ENCODE measurements around the gene RIC8B. TPM values are rescaled to one million over a fixed set of nuclear protein-coding genes. Genes with fewer than 3 reads are reported as not detected.

RIC8B gene
- polyA plus RNA-seq, 2 of the 4 experiments (the other 2 are of a cell fraction) = 10.5 to 25.5 TPM

GRCh38 chr12:106868982-106869700 is 94.7 kb downstream of the RIC8B start:
- ChIA-PET CTCF (interaction anchor here (0.6 kb wide), 1 partner anchor 490 kb away, joined by 3 read pairs; no protein-coding TSS in a partner anchor), POLR2A (no interaction called here)
- TF ChIP-seq GATA3 (IDR thresholded peaks at IDR 0.05; ENCODE audit: borderline replicate concordance) (no peak), HOXB5 (CRISPR knock-in tag; IDR thresholded peaks at IDR 0.05) (no peak), RNF2 (IDR thresholded peaks at IDR 0.05; ENCODE audit: borderline replicate concordance, low read depth) (no peak), CHD4 (IDR thresholded peaks at IDR 0.05; ENCODE audit: borderline replicate concordance) (no peak), CEBPB (IDR thresholded peaks at IDR 0.05) (peak; percentile 64 to 69; a peak in 3 of 4 replicates)
- DNase-seq (ENCODE audit: low read depth in 1 of 2, low spot score in 1 of 2) = no peak
- WGBS (ENCODE audit: missing lambda C conversion rate) = 93% methylated on average over 10 of the region's 10 CpGs
- H3K9me3 ChIP-seq = no peaks in the 10 kb centered on the region
- H3K4me2 ChIP-seq = no peak overlapping the region
- no peak overlapping the region for H3K4me3 ChIP-seq
- peaks cover 19% of the 10 kb centered on the region for H3K4me1 ChIP-seq
- ATAC-seq = no peak
- FAIRE-seq = no peak
- H3K27ac ChIP-seq = no peak overlapping the region

DNA sequence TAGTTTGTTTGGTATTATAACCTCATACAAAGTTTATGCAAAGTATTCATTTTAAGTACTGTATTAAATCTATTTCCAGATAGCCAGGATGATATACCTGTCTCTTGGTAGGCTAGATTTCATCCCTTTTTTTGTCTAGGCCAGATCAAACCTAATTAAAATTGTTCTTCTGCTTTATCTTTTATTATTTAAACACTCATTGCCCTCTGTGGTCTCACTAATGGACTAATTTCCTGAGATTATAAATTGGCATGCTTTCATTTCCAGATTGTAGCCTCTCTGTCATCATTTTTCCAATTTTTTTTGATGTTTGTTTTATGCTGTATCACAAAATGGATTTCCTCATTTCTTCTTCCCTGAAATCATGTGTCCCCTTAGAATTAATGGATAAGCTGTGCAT is 95.6 kb downstream of the RIC8B start:
- Histone ChIP-seq H3K4me2 (no peak overlapping the region), H3K4me1 (peaks cover 19% of the 10 kb centered on the region), H3K4me3 (no peak overlapping the region), H3K9me3 (no peaks in the 10 kb centered on the region), H3K27ac (no peak overlapping the region)
- CTCF ChIA-PET = no interaction called here
- FAIRE-seq (no peak), ATAC-seq (no peak), DNase-seq (ENCODE audit: low read depth in 1 of 2, low spot score in 1 of 2) (no peak)
- TF ChIP-seq CEBPB (IDR thresholded peaks at IDR 0.05) = no peak
- POLR2A ChIA-PET = no interaction called here

DNA sequence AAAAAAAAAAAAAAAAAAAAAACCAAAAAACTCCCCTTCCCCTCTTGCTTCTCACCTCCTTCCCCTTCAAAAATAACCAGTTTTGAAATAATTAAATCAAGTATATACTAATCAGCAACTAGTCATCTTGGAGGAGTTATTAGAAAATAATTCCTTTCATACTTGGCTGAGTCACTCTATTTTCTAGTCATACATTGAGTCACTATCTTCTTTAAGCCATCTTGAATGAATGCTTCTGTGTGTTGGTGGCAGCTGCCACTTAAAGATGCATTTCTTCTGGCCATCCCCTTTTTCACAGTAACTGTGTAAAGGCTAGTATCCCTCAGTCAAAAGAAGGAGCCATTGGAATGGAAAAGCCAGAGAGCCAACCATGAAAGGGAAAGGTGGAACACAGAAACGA is 97.0 kb downstream of the RIC8B start:
- POLR2A ChIA-PET = interaction anchor here (0.7 kb wide), 2 partner anchors 489 to 514 kb away, joined by 3 to 5 read pairs; partner anchors contain the start of gene POLR3B
- no peak overlapping the region for H3K27ac ChIP-seq
- FAIRE-seq = no peak
- H3K4me1 ChIP-seq = peaks cover 19% of the 10 kb centered on the region
- no peak overlapping the region for H3K4me3 ChIP-seq
- peak; percentile 4 to 10 for DNase-seq (ENCODE audit: low read depth in 1 of 2, low spot score in 1 of 2)
- no peaks in the 10 kb centered on the region for H3K9me3 ChIP-seq
- WGBS (ENCODE audit: missing lambda C conversion rate) = 87% methylated on average over 1 of the region's 1 CpG
- peak; percentile 7; the same call in 1 of the 2 replicates for TF ChIP-seq FOSL2 (IDR thresholded peaks at IDR 0.05)
- TF ChIP-seq FOSL2 (CRISPR knock-in tag; IDR thresholded peaks at IDR 0.05) = peak; percentile 54
- TF ChIP-seq EP300 (IDR thresholded peaks at IDR 0.05) = no peak
- no peak for TF ChIP-seq HEYL (CRISPR knock-in tag; IDR thresholded peaks at IDR 0.05)
- ATAC-seq = 0 out of 6 replicates have a peak, but pooled peaks of 1 of the 2 experiments have one; percentile 40
- CTCF ChIA-PET = interaction anchor here (1.2 to 1.3 kb wide), 2 partner anchors 29 to 48 kb away, joined by 3 to 4 read pairs; no protein-coding TSS in a partner anchor
- peak overlapping the region; percentile 44 for H3K4me2 ChIP-seq

DNA sequence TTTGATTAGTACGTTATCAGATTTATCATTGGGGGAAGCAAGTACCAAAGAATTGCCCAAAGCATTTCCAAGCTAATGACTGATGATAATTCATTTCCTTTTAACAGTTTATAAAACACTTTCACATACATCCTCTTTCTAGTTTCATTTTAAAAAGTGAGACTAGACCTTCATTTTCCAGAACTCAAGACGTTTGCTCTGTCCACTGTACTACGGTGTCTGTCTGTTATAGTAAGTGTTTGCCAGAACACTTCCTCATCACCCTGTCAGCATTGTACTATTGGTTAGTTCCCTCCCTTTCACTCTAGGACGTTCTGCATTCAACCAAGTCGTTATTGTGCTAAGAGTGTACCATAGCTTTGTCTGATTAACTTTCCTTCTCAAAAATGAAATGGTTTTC is 99.5 kb downstream of the RIC8B start:
- H3K9me3 ChIP-seq = no peaks in the 10 kb centered on the region
- ChIA-PET CTCF (interaction anchor here (1.0 to 2.0 kb wide), 3 partner anchors 11 to 46 kb away, joined by 4 to 6 read pairs (median 4); no protein-coding TSS in a partner anchor), POLR2A (no interaction called here)
- 89% methylated on average over 5 of the region's 5 CpGs for WGBS (ENCODE audit: missing lambda C conversion rate)
- no peak overlapping the region for H3K4me3 ChIP-seq
- no peak for DNase-seq (ENCODE audit: low read depth in 1 of 2, low spot score in 1 of 2)
- H3K4me2 ChIP-seq = no peak overlapping the region
- FAIRE-seq = no peak
- no peak overlapping the region for H3K27ac ChIP-seq
- no peak for ATAC-seq
- TF ChIP-seq HEYL (CRISPR knock-in tag; IDR thresholded peaks at IDR 0.05) (no peak), SREBF2 (IDR thresholded peaks at IDR 0.05) (no peak), USF2 (IDR thresholded peaks at IDR 0.05) (no peak), RARB (CRISPR knock-in tag; IDR thresholded peaks at IDR 0.05) (no peak), EP300 (IDR thresholded peaks at IDR 0.05) (no peak), CBX2 (IDR thresholded peaks at IDR 0.05; ENCODE audit: borderline replicate concordance, low read depth) (no peak), KDM1A (IDR thresholded peaks at IDR 0.05; ENCODE audit: low read depth) (no peak), E2F6 (IDR thresholded peaks at IDR 0.05; ENCODE audit: borderline replicate concordance, low read depth) (no peak), CHD2 (IDR thresholded peaks at IDR 0.05; ENCODE audit: low read length, partially characterized antibody) (no peak), SMC3 (IDR thresholded peaks at IDR 0.05) (no peak), TP53 (CRISPR knock-in tag; IDR thresholded peaks at IDR 0.05) (no peak), FOSB (CRISPR knock-in tag; IDR thresholded peaks at IDR 0.05) (no peak), RCOR1 (IDR thresholded peaks at IDR 0.05; ENCODE audit: low read depth, low read length) (no peak), GATA3 (IDR thresholded peaks at IDR 0.05; ENCODE audit: borderline replicate concordance) (no peak), HOXB13 (CRISPR knock-in tag; IDR thresholded peaks at IDR 0.05; ENCODE audit: low read depth) (no peak), CBX8 (IDR thresholded peaks at IDR 0.05) (no peak), ZSCAN20 (CRISPR knock-in tag; IDR thresholded peaks at IDR 0.05) (no peak)
- TF ChIP-seq, protein P1, sequence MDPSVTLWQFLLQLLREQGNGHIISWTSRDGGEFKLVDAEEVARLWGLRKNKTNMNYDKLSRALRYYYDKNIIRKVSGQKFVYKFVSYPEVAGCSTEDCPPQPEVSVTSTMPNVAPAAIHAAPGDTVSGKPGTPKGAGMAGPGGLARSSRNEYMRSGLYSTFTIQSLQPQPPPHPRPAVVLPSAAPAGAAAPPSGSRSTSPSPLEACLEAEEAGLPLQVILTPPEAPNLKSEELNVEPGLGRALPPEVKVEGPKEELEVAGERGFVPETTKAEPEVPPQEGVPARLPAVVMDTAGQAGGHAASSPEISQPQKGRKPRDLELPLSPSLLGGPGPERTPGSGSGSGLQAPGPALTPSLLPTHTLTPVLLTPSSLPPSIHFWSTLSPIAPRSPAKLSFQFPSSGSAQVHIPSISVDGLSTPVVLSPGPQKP (IDR thresholded peaks at IDR 0.05; ENCODE audit: low read depth, low read length) = no peak
- TF ChIP-seq, protein P2, sequence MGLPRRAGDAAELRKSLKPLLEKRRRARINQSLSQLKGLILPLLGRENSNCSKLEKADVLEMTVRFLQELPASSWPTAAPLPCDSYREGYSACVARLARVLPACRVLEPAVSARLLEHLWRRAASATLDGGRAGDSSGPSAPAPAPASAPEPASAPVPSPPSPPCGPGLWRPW (IDR thresholded peaks at IDR 0.05) = no peak
- TF ChIP-seq, protein P3, sequence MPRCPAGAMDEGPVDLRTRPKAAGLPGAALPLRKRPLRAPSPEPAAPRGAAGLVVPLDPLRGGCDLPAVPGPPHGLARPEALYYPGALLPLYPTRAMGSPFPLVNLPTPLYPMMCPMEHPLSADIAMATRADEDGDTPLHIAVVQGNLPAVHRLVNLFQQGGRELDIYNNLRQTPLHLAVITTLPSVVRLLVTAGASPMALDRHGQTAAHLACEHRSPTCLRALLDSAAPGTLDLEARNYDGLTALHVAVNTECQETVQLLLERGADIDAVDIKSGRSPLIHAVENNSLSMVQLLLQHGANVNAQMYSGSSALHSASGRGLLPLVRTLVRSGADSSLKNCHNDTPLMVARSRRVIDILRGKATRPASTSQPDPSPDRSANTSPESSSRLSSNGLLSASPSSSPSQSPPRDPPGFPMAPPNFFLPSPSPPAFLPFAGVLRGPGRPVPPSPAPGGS (IDR thresholded peaks at IDR 0.05) = no peak
- peaks cover 19% of the 10 kb centered on the region for H3K4me1 ChIP-seq
